ENCODE data around the gene ZC3H12D.

ZC3H12D gene

GRCh38 chr6:149508485-149508884 lies 23.7 kb upstream of the ZC3H12D start:
- TF ChIP-seq FOXP2 (optimal IDR thresholded peaks at IDR 0.05; ENCODE audit: borderline replicate concordance, extremely low read depth, extremely low read length, insufficient read depth) = no peak
- no peak for TF ChIP-seq POLR2AphosphoS5 (IDR thresholded peaks at IDR 0.05; ENCODE audit: low read depth, low read length)

DNA sequence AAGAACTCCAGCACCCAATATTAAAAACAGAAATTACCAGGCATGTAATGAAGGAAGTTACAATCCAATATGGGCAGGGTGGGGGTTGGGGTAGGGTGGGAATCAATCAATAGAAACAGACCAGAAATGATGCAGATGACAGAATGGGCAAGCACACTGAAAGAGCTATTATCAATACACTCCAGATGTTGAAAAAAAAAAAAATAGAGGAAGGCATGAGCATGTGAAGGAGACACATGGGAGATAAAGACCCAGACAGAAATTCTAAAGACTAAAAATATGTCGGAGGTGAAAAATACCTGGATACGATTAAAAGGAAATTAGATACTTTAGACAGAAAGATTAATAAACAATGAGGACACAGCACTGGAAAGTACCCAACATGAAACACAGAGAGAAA lies 19.1 kb upstream of the ZC3H12D start:
- TF ChIP-seq POLR2AphosphoS5 (IDR thresholded peaks at IDR 0.05; ENCODE audit: low read depth, low read length) (no peak), SIN3A (IDR thresholded peaks at IDR 0.05; ENCODE audit: borderline replicate concordance, insufficient read depth, low read length) (no peak), TAF1 (IDR thresholded peaks at IDR 0.05; ENCODE audit: borderline replicate concordance, insufficient read depth, low read length) (no peak), FOXP2 (optimal IDR thresholded peaks at IDR 0.05; ENCODE audit: borderline replicate concordance, extremely low read depth, extremely low read length, insufficient read depth) (no peak)
- TF ChIP-seq, protein P1, sequence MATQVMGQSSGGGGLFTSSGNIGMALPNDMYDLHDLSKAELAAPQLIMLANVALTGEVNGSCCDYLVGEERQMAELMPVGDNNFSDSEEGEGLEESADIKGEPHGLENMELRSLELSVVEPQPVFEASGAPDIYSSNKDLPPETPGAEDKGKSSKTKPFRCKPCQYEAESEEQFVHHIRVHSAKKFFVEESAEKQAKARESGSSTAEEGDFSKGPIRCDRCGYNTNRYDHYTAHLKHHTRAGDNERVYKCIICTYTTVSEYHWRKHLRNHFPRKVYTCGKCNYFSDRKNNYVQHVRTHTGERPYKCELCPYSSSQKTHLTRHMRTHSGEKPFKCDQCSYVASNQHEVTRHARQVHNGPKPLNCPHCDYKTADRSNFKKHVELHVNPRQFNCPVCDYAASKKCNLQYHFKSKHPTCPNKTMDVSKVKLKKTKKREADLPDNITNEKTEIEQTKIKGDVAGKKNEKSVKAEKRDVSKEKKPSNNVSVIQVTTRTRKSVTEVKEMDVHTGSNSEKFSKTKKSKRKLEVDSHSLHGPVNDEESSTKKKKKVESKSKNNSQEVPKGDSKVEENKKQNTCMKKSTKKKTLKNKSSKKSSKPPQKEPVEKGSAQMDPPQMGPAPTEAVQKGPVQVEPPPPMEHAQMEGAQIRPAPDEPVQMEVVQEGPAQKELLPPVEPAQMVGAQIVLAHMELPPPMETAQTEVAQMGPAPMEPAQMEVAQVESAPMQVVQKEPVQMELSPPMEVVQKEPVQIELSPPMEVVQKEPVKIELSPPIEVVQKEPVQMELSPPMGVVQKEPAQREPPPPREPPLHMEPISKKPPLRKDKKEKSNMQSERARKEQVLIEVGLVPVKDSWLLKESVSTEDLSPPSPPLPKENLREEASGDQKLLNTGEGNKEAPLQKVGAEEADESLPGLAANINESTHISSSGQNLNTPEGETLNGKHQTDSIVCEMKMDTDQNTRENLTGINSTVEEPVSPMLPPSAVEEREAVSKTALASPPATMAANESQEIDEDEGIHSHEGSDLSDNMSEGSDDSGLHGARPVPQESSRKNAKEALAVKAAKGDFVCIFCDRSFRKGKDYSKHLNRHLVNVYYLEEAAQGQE (IDR thresholded peaks at IDR 0.05; ENCODE audit: insufficient read depth in 1 of 2, low read depth in 2 of 2, low read length in 2 of 2) = no peak

- TF ChIP-seq POLR2AphosphoS5 (IDR thresholded peaks at IDR 0.05; ENCODE audit: low read depth, low read length) (no peak), FOXP2 (optimal IDR thresholded peaks at IDR 0.05; ENCODE audit: borderline replicate concordance, extremely low read depth, extremely low read length, insufficient read depth) (no peak), SIN3A (IDR thresholded peaks at IDR 0.05; ENCODE audit: borderline replicate concordance, insufficient read depth, low read length) (no peak), TAF1 (IDR thresholded peaks at IDR 0.05; ENCODE audit: borderline replicate concordance, insufficient read depth, low read length) (no peak)
- TF ChIP-seq, protein P1 (IDR thresholded peaks at IDR 0.05; ENCODE audit: insufficient read depth in 1 of 2, low read depth in 2 of 2, low read length in 2 of 2) = no peak
These were observed 18.5 kb upstream of the ZC3H12D start for GRCh38 chr6:149503276-149503675.

DNA sequence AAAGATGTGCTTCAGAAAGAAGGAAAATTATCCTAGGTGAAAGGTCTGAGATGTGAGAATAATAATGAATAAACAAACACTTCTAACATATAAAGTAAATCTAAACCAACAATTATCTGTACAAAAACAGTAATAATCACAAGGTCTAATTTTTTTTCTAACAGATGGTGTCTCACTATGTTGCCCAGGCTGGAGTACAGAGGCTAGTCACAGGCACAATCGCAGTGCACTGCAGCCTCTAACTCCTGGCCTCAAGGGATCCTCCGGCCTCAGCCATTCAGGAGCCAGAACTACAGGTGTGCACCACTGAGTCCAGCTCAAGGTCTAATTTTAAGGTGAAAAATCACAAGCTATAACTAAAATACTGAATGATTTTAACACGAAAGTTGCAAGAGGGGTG lies 17.0 kb upstream of the ZC3H12D start:
- TF ChIP-seq, protein P1 (IDR thresholded peaks at IDR 0.05; ENCODE audit: insufficient read depth in 1 of 2, low read depth in 2 of 2, low read length in 2 of 2) = no peak
- TF ChIP-seq TAF1 (IDR thresholded peaks at IDR 0.05; ENCODE audit: borderline replicate concordance, insufficient read depth, low read length) = no peak
- TF ChIP-seq POLR2AphosphoS5 (IDR thresholded peaks at IDR 0.05; ENCODE audit: low read depth, low read length) = no peak
- TF ChIP-seq SIN3A (IDR thresholded peaks at IDR 0.05; ENCODE audit: borderline replicate concordance, insufficient read depth, low read length) = no peak
- TF ChIP-seq FOXP2 (optimal IDR thresholded peaks at IDR 0.05; ENCODE audit: borderline replicate concordance, extremely low read depth, extremely low read length, insufficient read depth) = no peak

DNA sequence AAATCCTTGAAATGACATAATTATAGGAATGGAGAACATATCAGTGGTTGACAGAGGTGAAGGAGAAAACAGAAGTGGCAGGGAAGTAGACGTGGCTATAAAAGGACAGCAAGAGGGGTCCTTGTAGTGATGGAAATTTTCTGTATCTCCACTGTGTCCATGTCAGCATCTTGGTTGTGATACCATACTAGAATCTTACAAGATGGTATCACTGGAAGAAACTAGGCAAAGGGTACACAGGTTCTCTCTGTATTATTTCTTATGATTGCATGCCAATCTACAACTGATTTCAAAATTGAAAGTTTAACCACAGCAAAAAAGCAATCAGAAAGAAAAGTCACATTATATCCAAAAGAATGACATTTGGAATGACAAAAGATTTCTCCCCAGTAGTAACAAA lies 16.4 kb upstream of the ZC3H12D start:
- no peak for TF ChIP-seq TAF1 (IDR thresholded peaks at IDR 0.05; ENCODE audit: borderline replicate concordance, insufficient read depth, low read length)
- TF ChIP-seq POLR2AphosphoS5 (IDR thresholded peaks at IDR 0.05; ENCODE audit: low read depth, low read length) = no peak
- TF ChIP-seq, protein P1 (IDR thresholded peaks at IDR 0.05; ENCODE audit: insufficient read depth in 1 of 2, low read depth in 2 of 2, low read length in 2 of 2) = no peak
- TF ChIP-seq FOXP2 (optimal IDR thresholded peaks at IDR 0.05; ENCODE audit: borderline replicate concordance, extremely low read depth, extremely low read length, insufficient read depth) = no peak
- TF ChIP-seq SIN3A (IDR thresholded peaks at IDR 0.05; ENCODE audit: borderline replicate concordance, insufficient read depth, low read length) = no peak

All from PFSK-1 (cell line).